ENCODE measurements around the gene TM9SF4. TPM values are rescaled to one million over a fixed set of nuclear protein-coding genes. Genes with fewer than 3 reads are reported as not detected.

The TM9SF4 gene
- total and polyA plus RNA-seq, 4 donors: 18.4 to 46.6 (median 38.5) TPM

- no peak for ATAC-seq (ENCODE audit: insufficient read depth, low FRiP score)
- WGBS, 2 donors: 34 to 61% methylated on average over 4 of the region's 4 CpGs
Measured at GRCh38 chr20:32077190-32077589, 32.3 kb upstream of the TM9SF4 start.

GRCh38 chr20:32078322-32078721 lies 31.2 kb upstream of the TM9SF4 start:
- Histone ChIP-seq H3K27me3 (ENCODE audit: control insufficient read depth in 3 of 3, insufficient read depth in 3 of 3, low read length in 2 of 3) (peaks cover 0 to 3% (median 0%) of the 10 kb centered on the region in 3 donors), H3K36me3 (ENCODE audit: control insufficient read depth in 4 of 4, insufficient read depth in 4 of 4, low read length in 4 of 4) (peaks cover 0 to 3% (median 0%) of the 10 kb centered on the region in 4 donors), H3K9ac (ENCODE audit: insufficient read depth in 1 of 2, low read length in 2 of 2) (no peak overlapping the region), H3K9me3 (ENCODE audit: control insufficient read depth in 4 of 4, insufficient read depth in 3 of 4, low read length in 3 of 4) (no peaks in the 10 kb centered on the region), H3K4me3 (no peak overlapping the region), H3K27ac (ENCODE audit: low read depth in 1 of 2, low read length in 1 of 2) (no peak overlapping the region), H3K4me1 (ENCODE audit: control insufficient read depth in 5 of 5, insufficient read depth in 5 of 5, low read length in 5 of 5) (peaks cover 0 to 2% (median 0%) of the 10 kb centered on the region in 5 donors)
- ATAC-seq (ENCODE audit: insufficient read depth, low FRiP score) (no peak), DNase-seq (no peak)
- WGBS, 2 donors: 77 to 87% methylated on average over 5 of the region's 5 CpGs
- TF ChIP-seq, protein P1, sequence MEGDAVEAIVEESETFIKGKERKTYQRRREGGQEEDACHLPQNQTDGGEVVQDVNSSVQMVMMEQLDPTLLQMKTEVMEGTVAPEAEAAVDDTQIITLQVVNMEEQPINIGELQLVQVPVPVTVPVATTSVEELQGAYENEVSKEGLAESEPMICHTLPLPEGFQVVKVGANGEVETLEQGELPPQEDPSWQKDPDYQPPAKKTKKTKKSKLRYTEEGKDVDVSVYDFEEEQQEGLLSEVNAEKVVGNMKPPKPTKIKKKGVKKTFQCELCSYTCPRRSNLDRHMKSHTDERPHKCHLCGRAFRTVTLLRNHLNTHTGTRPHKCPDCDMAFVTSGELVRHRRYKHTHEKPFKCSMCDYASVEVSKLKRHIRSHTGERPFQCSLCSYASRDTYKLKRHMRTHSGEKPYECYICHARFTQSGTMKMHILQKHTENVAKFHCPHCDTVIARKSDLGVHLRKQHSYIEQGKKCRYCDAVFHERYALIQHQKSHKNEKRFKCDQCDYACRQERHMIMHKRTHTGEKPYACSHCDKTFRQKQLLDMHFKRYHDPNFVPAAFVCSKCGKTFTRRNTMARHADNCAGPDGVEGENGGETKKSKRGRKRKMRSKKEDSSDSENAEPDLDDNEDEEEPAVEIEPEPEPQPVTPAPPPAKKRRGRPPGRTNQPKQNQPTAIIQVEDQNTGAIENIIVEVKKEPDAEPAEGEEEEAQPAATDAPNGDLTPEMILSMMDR (IDR thresholded peaks at IDR 0.05; ENCODE audit: control extremely low read depth, extremely low read depth): no peak

More at GRCh38 chr20:32077190-32077589, 32.3 kb upstream of the TM9SF4 start:
- Histone ChIP-seq H3K9me3 (ENCODE audit: control insufficient read depth in 4 of 4, insufficient read depth in 3 of 4, low read length in 3 of 4) (no peaks in the 10 kb centered on the region), H3K27me3 (ENCODE audit: control insufficient read depth in 3 of 3, insufficient read depth in 3 of 3, low read length in 2 of 3) (peaks cover 0 to 3% (median 0%) of the 10 kb centered on the region in 3 donors), H3K4me3 (no peak overlapping the region), H3K27ac (ENCODE audit: low read depth in 1 of 2, low read length in 1 of 2) (no peak overlapping the region), H3K4me1 (ENCODE audit: control insufficient read depth in 5 of 5, insufficient read depth in 5 of 5, low read length in 5 of 5) (peaks cover 0 to 2% (median 0%) of the 10 kb centered on the region in 5 donors), H3K9ac (ENCODE audit: insufficient read depth in 1 of 2, low read length in 2 of 2) (no peak overlapping the region), H3K36me3 (ENCODE audit: control insufficient read depth in 4 of 4, insufficient read depth in 4 of 4, low read length in 4 of 4) (peaks cover 0 to 3% (median 0%) of the 10 kb centered on the region in 4 donors)
- no peak for DNase-seq
- TF ChIP-seq, protein P1 (IDR thresholded peaks at IDR 0.05; ENCODE audit: control extremely low read depth, extremely low read depth): no peak

DNA sequence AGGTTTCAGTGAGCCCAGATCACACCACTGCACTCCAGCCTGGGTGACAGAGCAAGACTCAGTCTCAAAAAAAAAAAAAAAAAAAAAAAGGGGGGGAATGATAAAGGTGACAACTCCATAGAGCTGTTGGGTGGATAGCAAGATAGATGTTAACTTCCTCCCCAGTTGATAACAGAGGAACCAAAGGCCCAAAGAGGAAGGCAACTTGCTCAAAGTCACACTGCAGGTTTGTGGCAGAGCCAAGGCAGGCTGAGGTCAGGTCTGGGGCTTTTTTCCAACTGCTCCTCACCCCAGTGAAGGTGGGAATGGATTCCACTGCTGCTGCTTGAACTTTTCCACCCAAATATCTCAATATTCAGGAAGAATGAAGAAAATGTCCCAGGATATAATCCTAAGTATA lies 30.7 kb upstream of the TM9SF4 start:
- Histone ChIP-seq H3K27me3 (ENCODE audit: control insufficient read depth in 3 of 3, insufficient read depth in 3 of 3, low read length in 2 of 3) (peaks cover 0 to 3% (median 0%) of the 10 kb centered on the region in 3 donors), H3K4me1 (ENCODE audit: control insufficient read depth in 5 of 5, insufficient read depth in 5 of 5, low read length in 5 of 5) (peaks cover 0 to 2% (median 0%) of the 10 kb centered on the region in 5 donors), H3K4me3 (no peak overlapping the region), H3K9me3 (ENCODE audit: control insufficient read depth in 4 of 4, insufficient read depth in 3 of 4, low read length in 3 of 4) (no peaks in the 10 kb centered on the region), H3K9ac (ENCODE audit: insufficient read depth in 1 of 2, low read length in 2 of 2) (no peak overlapping the region), H3K36me3 (ENCODE audit: control insufficient read depth in 4 of 4, insufficient read depth in 4 of 4, low read length in 4 of 4) (peaks cover 0 to 3% (median 0%) of the 10 kb centered on the region in 4 donors), H3K27ac (ENCODE audit: low read depth in 1 of 2, low read length in 1 of 2) (no peak overlapping the region)
- no peak for ATAC-seq (ENCODE audit: insufficient read depth, low FRiP score)
- DNase-seq: no peak
- TF ChIP-seq, protein P1 (IDR thresholded peaks at IDR 0.05; ENCODE audit: control extremely low read depth, extremely low read depth): no peak

- DNase-seq (no peak), ATAC-seq (ENCODE audit: insufficient read depth, low FRiP score) (no peak)
- peaks cover 0 to 3% (median 0%) of the 10 kb centered on the region in 4 donors for H3K36me3 ChIP-seq (ENCODE audit: control insufficient read depth in 4 of 4, insufficient read depth in 4 of 4, low read length in 4 of 4)
- no peak overlapping the region for H3K4me3 ChIP-seq
- peaks cover 0 to 2% (median 0%) of the 10 kb centered on the region in 5 donors for H3K4me1 ChIP-seq (ENCODE audit: control insufficient read depth in 5 of 5, insufficient read depth in 5 of 5, low read length in 5 of 5)
- WGBS, 2 donors: 60 to 73% methylated on average over 8 of the region's 8 CpGs
- no peak overlapping the region for H3K27ac ChIP-seq (ENCODE audit: low read depth in 1 of 2, low read length in 1 of 2)
- TF ChIP-seq, protein P1 (IDR thresholded peaks at IDR 0.05; ENCODE audit: control extremely low read depth, extremely low read depth): no peak
- no peaks in the 10 kb centered on the region for H3K9me3 ChIP-seq (ENCODE audit: control insufficient read depth in 4 of 4, insufficient read depth in 3 of 4, low read length in 3 of 4)
- no peaks in the 10 kb centered on the region for H3K27me3 ChIP-seq (ENCODE audit: control insufficient read depth in 3 of 3, insufficient read depth in 3 of 3, low read length in 2 of 3)
- H3K9ac ChIP-seq (ENCODE audit: insufficient read depth in 1 of 2, low read length in 2 of 2): no peak overlapping the region
Measured at GRCh38 chr20:32079655-32080109, 29.8 kb upstream of the TM9SF4 start.
